ENCODE measurements around the gene GMPPA. TPM values are rescaled to one million over a fixed set of nuclear protein-coding genes. Genes with fewer than 3 reads are reported as not detected.

GMPPA gene
- total RNA-seq, 1 experiment from 2014 or later = 32.0 TPM

DNA sequence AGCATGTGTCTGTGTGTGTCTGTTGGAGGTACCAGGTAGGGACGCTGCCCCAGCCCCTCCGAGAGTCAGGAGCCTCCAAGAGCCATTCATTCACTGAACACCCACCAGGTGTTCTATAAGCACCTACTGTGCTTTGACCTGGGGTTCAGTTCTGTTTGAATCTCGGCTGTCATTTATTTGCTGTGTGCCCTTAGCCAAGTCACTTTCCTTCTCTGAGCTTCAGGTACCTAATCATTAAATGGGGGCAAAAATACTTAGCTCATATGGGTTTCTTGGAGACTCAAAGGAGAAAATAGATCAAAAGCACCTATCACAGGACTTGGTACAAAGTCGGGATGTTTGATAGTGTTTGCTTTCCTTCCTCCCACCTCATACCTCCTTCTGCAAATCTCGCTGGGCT, 28.8 kb downstream of the GMPPA start:
- Histone ChIP-seq H3K56ac (ENCODE audit: insufficient read length, low read depth, low read length) (no peak overlapping the region), H3K9ac (ENCODE audit: extremely low read depth, insufficient read length, low read length) (no peak overlapping the region), H3K4ac (ENCODE audit: low read depth, low read length) (no peak overlapping the region), H4K91ac (ENCODE audit: insufficient read length, low read depth, low read length) (no peak overlapping the region), H4K5ac (ENCODE audit: insufficient read length, low read depth, low read length) (no peak overlapping the region), H3K23me2 (ENCODE audit: insufficient read length, low read depth, low read length, poor library complexity, severe bottlenecking) (peaks cover 7% of the 10 kb centered on the region), H3K4me1 (ENCODE audit: insufficient read depth, low read length) (peaks cover 3% of the 10 kb centered on the region; the same call in 1 of the 2 replicates), H3K79me1 (ENCODE audit: insufficient read depth, low read depth, low read length, poor library complexity, severe bottlenecking) (no peaks in the 10 kb centered on the region), H3K18ac (ENCODE audit: insufficient read length, low read depth, low read length) (no peak overlapping the region), H3T11ph (ENCODE audit: low read length) (no peak overlapping the region), H2BK5ac (ENCODE audit: insufficient read length, low read length) (no peak overlapping the region), H2BK15ac (ENCODE audit: low read depth, low read length) (no peak overlapping the region), H2BK120ac (ENCODE audit: low read depth, low read length, poor library complexity, severe bottlenecking) (no peak overlapping the region), H3K79me2 (ENCODE audit: insufficient read depth, low read length) (no peaks in the 10 kb centered on the region), H3K14ac (ENCODE audit: insufficient read depth, low read length) (no peak overlapping the region), H3K23ac (ENCODE audit: insufficient read length, low read depth, low read length) (no peak overlapping the region), H3K27me3 (ENCODE audit: insufficient read depth, low read length) (no peaks in the 10 kb centered on the region; the same call in 1 of the 2 replicates), H2BK20ac (ENCODE audit: low read depth, low read length, poor library complexity, severe bottlenecking) (no peak overlapping the region), H3K9me3 (ENCODE audit: control insufficient read depth, low read depth, low read length) (no peaks in the 10 kb centered on the region), H2AK5ac (ENCODE audit: insufficient read length, low read length) (no peak overlapping the region), H2AFZ (ENCODE audit: low read length) (no peak overlapping the region), H4K8ac (replicated peaks; ENCODE audit: insufficient read length, low read depth, low read length) (no peak overlapping the region), H4K20me1 (ENCODE audit: control insufficient read depth, insufficient read depth, insufficient read length) (no peaks in the 10 kb centered on the region), H3K4me2 (ENCODE audit: insufficient read depth, insufficient read length, low read length) (no peak overlapping the region), H2BK12ac (ENCODE audit: insufficient read length, low read depth, low read length) (no peak overlapping the region), H3K27ac (ENCODE audit: insufficient read length, low read depth, low read length) (no peak overlapping the region)
- no peaks in the 10 kb centered on the region; a peak in 1 of 5 replicates for H3K9me3 Mint-ChIP-seq
- H3K4me1 Mint-ChIP-seq = peaks cover 41 to 51% of the 10 kb centered on the region in 2 experiments
- no peak overlapping the region for H3K4me3 Mint-ChIP-seq
- no peaks in the 10 kb centered on the region for H3K36me3 Mint-ChIP-seq (ENCODE audit: insufficient read depth in 1 of 3, low read depth in 3 of 3)
- TF ChIP-seq, protein P1, sequence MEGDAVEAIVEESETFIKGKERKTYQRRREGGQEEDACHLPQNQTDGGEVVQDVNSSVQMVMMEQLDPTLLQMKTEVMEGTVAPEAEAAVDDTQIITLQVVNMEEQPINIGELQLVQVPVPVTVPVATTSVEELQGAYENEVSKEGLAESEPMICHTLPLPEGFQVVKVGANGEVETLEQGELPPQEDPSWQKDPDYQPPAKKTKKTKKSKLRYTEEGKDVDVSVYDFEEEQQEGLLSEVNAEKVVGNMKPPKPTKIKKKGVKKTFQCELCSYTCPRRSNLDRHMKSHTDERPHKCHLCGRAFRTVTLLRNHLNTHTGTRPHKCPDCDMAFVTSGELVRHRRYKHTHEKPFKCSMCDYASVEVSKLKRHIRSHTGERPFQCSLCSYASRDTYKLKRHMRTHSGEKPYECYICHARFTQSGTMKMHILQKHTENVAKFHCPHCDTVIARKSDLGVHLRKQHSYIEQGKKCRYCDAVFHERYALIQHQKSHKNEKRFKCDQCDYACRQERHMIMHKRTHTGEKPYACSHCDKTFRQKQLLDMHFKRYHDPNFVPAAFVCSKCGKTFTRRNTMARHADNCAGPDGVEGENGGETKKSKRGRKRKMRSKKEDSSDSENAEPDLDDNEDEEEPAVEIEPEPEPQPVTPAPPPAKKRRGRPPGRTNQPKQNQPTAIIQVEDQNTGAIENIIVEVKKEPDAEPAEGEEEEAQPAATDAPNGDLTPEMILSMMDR (conservative IDR thresholded peaks at IDR 0.05) = no peak
- no peak overlapping the region for H3K27ac Mint-ChIP-seq
- no peak for DNase-seq
- WGBS (ENCODE audit: extremely low coverage, insufficient read length, low lambda C conversion rate) = no CpG with 5 or more reads among the region's 5 CpGs
- peaks cover 67% of the 10 kb centered on the region for H3K27me3 Mint-ChIP-seq (ENCODE audit: low read depth)
